GM10847 (cell line): Measurements from ENCODE around the gene TPPP2.

Source experiments
- POLR2A ChIP-seq: IDR thresholded peaks from 2 replicates; pipeline ENCODE4 v1.6.1; 2011; ENCODE audit not compliant: insufficient read length; ENCODE audit errors: extremely low read depth

The TPPP2 gene

DNA sequence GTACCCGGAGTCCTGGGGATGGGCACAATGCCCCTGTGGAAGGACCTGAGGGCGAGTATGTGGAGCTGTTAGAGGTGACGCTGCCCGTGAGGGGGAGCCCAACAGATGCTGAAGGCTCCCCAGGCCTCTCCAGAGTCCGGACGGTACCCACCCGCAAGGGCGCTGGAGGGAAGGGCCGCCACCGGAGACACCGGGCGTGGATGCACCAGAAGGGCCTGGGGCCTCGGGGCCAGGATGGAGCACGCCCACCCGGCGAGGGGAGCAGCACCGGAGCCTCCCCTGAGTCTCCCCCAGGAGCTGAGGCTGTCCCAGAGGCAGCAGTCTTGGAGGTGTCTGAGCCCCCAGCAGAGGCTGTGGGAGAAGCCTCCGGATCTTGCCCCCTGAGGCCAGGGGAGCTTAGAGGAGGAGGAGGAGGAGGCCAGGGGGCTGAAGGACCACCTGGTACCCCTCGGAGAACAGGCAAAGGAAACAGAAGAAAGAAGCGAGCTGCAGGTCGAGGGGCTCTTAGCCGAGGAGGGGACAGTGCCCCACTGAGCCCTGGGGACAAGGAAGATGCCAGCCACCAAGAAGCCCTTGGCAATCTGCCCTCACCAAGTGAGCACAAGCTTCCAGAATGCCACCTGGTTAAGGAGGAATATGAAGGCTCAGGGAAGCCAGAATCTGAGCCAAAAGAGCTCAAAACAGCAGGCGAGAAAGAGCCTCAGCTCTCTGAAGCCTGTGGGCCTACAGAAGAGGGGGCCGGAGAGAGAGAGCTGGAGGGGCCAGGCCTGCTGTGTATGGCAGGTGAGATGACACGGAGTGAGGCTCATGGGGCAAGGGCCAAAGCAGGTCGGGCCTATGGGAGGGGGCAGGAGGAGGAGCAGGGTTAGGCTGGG, 44.6 kb downstream of the TPPP2 start:
- TF ChIP-seq POLR2A: no peak

DNA sequence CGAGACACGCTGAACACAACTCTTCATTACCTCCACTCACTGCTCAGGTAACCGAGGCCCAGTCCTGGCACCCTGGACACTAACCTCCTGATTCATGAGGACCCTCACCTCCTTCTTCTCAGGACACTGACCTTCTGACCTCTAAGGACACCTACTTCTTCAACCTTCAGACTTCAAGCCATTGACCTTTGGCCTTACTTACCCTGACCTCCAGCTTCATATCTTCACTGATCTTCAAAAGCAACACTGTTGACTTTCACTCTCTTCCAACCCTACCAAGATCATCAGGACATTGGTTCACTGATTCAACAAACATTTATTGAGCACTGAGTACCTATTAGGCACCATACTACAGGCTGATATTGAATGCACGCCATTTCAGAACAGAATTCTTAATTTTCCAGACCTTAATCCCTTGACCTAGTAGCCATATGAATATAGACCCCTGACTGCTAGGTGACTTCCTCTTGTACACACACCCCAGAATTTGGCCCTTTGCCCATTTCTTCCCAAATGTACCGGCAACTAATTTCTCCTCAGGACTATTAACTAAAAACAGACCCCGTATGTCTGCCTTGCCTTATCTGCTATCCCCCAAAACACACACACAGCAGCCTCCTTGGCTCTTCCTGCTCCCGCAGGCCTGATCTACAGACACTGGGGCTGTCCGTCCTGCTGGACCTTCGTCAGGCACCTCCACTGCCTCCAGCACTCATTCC, 45.9 kb downstream of the TPPP2 start:
- no peak for TF ChIP-seq POLR2A

- TF ChIP-seq POLR2A: no peak
Observed at GRCh38 chr14:21077672-21078071, 47.7 kb downstream of the TPPP2 start.

- TF ChIP-seq POLR2A: no peak
Observed at GRCh38 chr14:21078287-21078686, 48.3 kb downstream of the TPPP2 start.

- TF ChIP-seq POLR2A: no peak
Observed at GRCh38 chr14:21078726-21079125, 48.7 kb downstream of the TPPP2 start.

- TF ChIP-seq POLR2A: no peak
Observed at GRCh38 chr14:21081521-21082142, 51.6 kb downstream of the TPPP2 start.
